ENCODE results near the gene ANKMY1. TPM values are rescaled to one million over a fixed set of nuclear protein-coding genes. Genes with fewer than 3 reads are reported as not detected.

Gene ANKMY1
- total and polyA plus RNA-seq, 2 of the 13 experiments (the other 11 are each of a cell fraction or from before 2014, with no cell fraction given), result 11.7 to 18.8 TPM

- TF ChIP-seq PRPF4 (IDR thresholded peaks at IDR 0.05; ENCODE audit: low read depth, low read length, poor library complexity, severe bottlenecking) (no peak), ZNF292 (CRISPR knock-in tag; IDR thresholded peaks at IDR 0.05; ENCODE audit: borderline replicate concordance, low read depth) (no peak), AKNA (CRISPR knock-in tag; IDR thresholded peaks at IDR 0.05; ENCODE audit: borderline replicate concordance) (no peak), NR2F6 (IDR thresholded peaks at IDR 0.05) (no peak), NR2F6 (CRISPR knock-in tag; IDR thresholded peaks at IDR 0.05) (no peak), ZNF354B (CRISPR knock-in tag; IDR thresholded peaks at IDR 0.05) (no peak), ZNF766 (CRISPR knock-in tag; IDR thresholded peaks at IDR 0.05; ENCODE audit: borderline replicate concordance) (peak; percentile 93), ZNF276 (CRISPR knock-in tag; IDR thresholded peaks at IDR 0.05; ENCODE audit: low read depth) (no peak), NFRKB (IDR thresholded peaks at IDR 0.05) (no peak), HOXA5 (CRISPR knock-in tag; IDR thresholded peaks at IDR 0.05) (peak; percentile 20; the same call in 1 of the 2 replicates), FOXK1 (CRISPR knock-in tag; IDR thresholded peaks at IDR 0.05; ENCODE audit: borderline replicate concordance, low read depth) (peak; percentile 51; the same call in 1 of the 2 replicates), MIER2 (CRISPR knock-in tag; IDR thresholded peaks at IDR 0.05) (peak; percentile 12; the same call in 1 of the 2 replicates), RNF219 (CRISPR knock-in tag; IDR thresholded peaks at IDR 0.05) (no peak; the same call in 1 of the 2 replicates), EED (CRISPR knock-in tag; IDR thresholded peaks at IDR 0.05) (peak; percentile 83), IKZF1 (IDR thresholded peaks at IDR 0.05) (no peak)
- TF ChIP-seq, protein P1, sequence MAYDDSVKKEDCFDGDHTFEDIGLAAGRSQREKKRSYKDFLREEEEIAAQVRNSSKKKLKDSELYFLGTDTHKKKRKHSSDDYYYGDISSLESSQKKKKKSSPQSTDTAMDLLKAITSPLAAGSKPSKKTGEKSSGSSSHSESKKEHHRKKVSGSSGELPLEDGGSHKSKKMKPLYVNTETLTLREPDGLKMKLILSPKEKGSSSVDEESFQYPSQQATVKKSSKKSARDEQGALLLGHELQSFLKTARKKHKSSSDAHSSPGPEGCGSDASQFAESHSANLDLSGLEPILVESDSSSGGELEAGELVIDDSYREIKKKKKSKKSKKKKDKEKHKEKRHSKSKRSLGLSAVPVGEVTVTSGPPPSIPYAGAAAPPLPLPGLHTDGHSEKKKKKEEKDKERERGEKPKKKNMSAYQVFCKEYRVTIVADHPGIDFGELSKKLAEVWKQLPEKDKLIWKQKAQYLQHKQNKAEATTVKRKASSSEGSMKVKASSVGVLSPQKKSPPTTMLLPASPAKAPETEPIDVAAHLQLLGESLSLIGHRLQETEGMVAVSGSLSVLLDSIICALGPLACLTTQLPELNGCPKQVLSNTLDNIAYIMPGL (CRISPR knock-in tag; IDR thresholded peaks at IDR 0.05; ENCODE audit: borderline replicate concordance in 1 of 2, low read depth in 1 of 2), result peak in 1 of 2 experiments; percentile 20; a peak in 1 of 4 replicates
- TF ChIP-seq, protein P2, sequence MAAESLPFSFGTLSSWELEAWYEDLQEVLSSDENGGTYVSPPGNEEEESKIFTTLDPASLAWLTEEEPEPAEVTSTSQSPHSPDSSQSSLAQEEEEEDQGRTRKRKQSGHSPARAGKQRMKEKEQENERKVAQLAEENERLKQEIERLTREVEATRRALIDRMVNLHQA (CRISPR knock-in tag; IDR thresholded peaks at IDR 0.05), result no peak
These were observed 2.9 kb upstream of the ANKMY1 start (continued) for GRCh38 chr2:240560480-240561324.

All from HepG2 (cell line).